Measurements from ENCODE around the gene DDX24. TPM values are rescaled to one million over a fixed set of nuclear protein-coding genes. Genes with fewer than 3 reads are reported as not detected.

The DDX24 gene
- total and polyA plus RNA-seq, 2 of the 8 experiments (the other 6 are each of a cell fraction or from before 2014, with no cell fraction given), result 89.0 to 201 TPM

DNA sequence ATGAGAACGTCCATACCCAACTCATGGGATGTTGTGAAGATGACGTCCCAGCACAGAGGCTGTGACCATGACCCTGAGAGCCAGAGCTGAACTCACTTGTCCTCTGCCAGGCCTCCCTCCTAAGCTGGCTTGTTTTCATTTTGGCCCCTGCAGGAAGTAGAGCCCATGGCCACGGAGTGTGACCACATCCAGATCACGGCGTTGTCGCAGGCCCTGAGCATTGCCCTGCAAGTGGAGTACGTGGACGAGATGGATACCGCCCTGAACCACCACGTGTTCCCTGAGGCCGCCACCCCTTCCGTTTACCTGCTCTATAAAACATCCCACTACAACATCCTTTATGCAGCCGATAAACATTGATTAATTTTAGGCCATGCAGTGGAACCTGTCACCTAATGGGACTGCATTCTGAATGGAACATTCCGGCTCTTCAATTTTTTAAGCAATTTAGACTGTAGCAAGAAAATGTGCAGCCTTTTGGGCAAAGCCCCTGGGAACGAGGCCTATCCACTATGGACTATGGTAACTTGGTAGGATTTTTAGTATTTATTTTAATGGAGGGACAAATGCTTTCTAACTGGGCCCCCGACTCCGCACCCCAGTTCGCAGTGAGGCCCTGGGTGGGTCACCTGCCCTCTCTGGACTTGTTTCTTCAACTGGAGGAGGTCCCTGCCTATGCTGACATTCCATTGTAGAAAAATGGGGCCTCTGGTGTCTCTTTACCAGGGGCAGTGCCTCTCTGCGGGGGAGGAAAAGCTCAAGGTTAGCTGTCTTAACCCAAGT, 35.2 kb downstream of the DDX24 start:
- CTCF ChIA-PET (ENCODE audit: partially characterized antibody), result interaction anchor here (0.8 to 9.0 kb wide), 4 partner anchors 9 to 106 kb away, joined by 3 to 105 read pairs (median 8); no protein-coding TSS in a partner anchor

More for the DNA sequence above, 35.2 kb downstream of the DDX24 start:
- Histone ChIP-seq H3K4ac (replicated peaks; ENCODE audit: insufficient read length, low read depth, low read length) (no peak overlapping the region), H3K14ac (ENCODE audit: insufficient read length) (no peak overlapping the region), H2BK120ac (replicated peaks; ENCODE audit: low read depth, low read length) (no peak overlapping the region), H3K36me3 (ENCODE audit: control insufficient read depth in 2 of 4, insufficient read depth in 4 of 4, low read length in 3 of 4) (peaks cover 18 to 61% (median 31%) of the 10 kb centered on the region in 4 experiments), H3K4me1 (replicated peaks in 1 of 4; ENCODE audit: control insufficient read depth in 3 of 4, insufficient read depth in 4 of 4, low read length in 3 of 4) (no peaks in the 10 kb centered on the region), H2BK5ac (ENCODE audit: low read depth, low read length) (no peak overlapping the region), H3K79me1 (ENCODE audit: low read depth, low read length) (no peaks in the 10 kb centered on the region), H2BK20ac (ENCODE audit: low read length) (no peak overlapping the region), H2BK12ac (ENCODE audit: low read depth, low read length) (no peak overlapping the region), H3K18ac (ENCODE audit: extremely low read depth, low read length) (no peak overlapping the region), H2AK5ac (ENCODE audit: low read depth, low read length) (no peak overlapping the region), H3K27ac (ENCODE audit: low read depth, low read length) (no peak overlapping the region), H3K4me3 (ENCODE audit: extremely low read depth in 1 of 4, insufficient read depth in 2 of 4, low read depth in 3 of 4, low read length in 4 of 4) (no peak overlapping the region), H4K91ac (replicated peaks; ENCODE audit: insufficient read length, low read length) (no peak overlapping the region), H3K9me3 (ENCODE audit: insufficient read depth in 2 of 2, low read depth in 1 of 2, low read length in 1 of 2) (no peaks in the 10 kb centered on the region), H4K20me1 (replicated peaks in 1 of 2; ENCODE audit: control insufficient read depth in 1 of 2, insufficient read depth in 2 of 2, low read length in 2 of 2) (peaks cover 0 to 5% of the 10 kb centered on the region in 2 experiments), H3K4me2 (ENCODE audit: insufficient read depth in 1 of 2, low read depth in 2 of 2, low read length in 2 of 2) (no peak overlapping the region), H4K8ac (ENCODE audit: extremely low read depth, insufficient read depth, low read length) (no peak overlapping the region; the same call in 1 of the 2 replicates), H2AFZ (ENCODE audit: low read length) (no peak overlapping the region), H4K5ac (ENCODE audit: insufficient read length, low read depth, low read length) (no peak overlapping the region), H2BK15ac (ENCODE audit: low read length) (no peak overlapping the region), H3K79me2 (ENCODE audit: control insufficient read depth in 1 of 2, insufficient read depth in 2 of 2, low read length in 2 of 2) (no peaks in the 10 kb centered on the region), H3K23me2 (ENCODE audit: low read depth, low read length) (no peaks in the 10 kb centered on the region), H3K9ac (replicated peaks in 1 of 4; ENCODE audit: extremely low read depth in 1 of 4, low read depth in 3 of 4, low read length in 3 of 4) (no peak overlapping the region), H3K23ac (ENCODE audit: insufficient read length) (no peak overlapping the region), H3K27me3 (replicated peaks in 1 of 4; ENCODE audit: control insufficient read depth in 3 of 4, extremely low read depth in 1 of 4, insufficient read depth in 3 of 4, low read length in 3 of 4) (no peaks in the 10 kb centered on the region), H3K56ac (replicated peaks; ENCODE audit: insufficient read length, low read depth, low read length) (no peak overlapping the region)
- DNase-seq (ENCODE audit: low read depth in 1 of 2, low spot score in 2 of 2), result no peak
- WGBS, 2 experiments (ENCODE audit: extremely low coverage in 1 of 2, insufficient coverage in 1 of 2, insufficient read length in 1 of 2, insufficient replicate concordance in 2 of 2, low coverage in 1 of 2, low lambda C conversion rate in 2 of 2, missing lambda C conversion rate in 1 of 2), result 88% methylated on average over 19 of the region's 19 CpGs; no CpG with 5 or more reads in 1 of the 2 experiments
- no peak for FAIRE-seq
- no peak for TF ChIP-seq CEBPB (IDR thresholded peaks at IDR 0.05; ENCODE audit: low read depth, low read length)
- no peak for TF ChIP-seq EP300 (IDR thresholded peaks at IDR 0.05; ENCODE audit: borderline replicate concordance in 1 of 2, low read depth in 2 of 2, low read length in 2 of 2)
- no peak for TF ChIP-seq RXRA (IDR thresholded peaks at IDR 0.05; ENCODE audit: insufficient read depth, low read depth, low read length)
- TF ChIP-seq HDAC2 (IDR thresholded peaks at IDR 0.05; ENCODE audit: borderline replicate concordance in 1 of 2, low read depth in 2 of 2, low read length in 2 of 2), result no peak
- TF ChIP-seq ZNF274 (IDR thresholded peaks at IDR 0.05; ENCODE audit: borderline replicate concordance, extremely low read depth, low read length), result no peak
- no peak for TF ChIP-seq POU5F1 (IDR thresholded peaks at IDR 0.05; ENCODE audit: low read depth, low read length)
- TF ChIP-seq, protein P1, sequence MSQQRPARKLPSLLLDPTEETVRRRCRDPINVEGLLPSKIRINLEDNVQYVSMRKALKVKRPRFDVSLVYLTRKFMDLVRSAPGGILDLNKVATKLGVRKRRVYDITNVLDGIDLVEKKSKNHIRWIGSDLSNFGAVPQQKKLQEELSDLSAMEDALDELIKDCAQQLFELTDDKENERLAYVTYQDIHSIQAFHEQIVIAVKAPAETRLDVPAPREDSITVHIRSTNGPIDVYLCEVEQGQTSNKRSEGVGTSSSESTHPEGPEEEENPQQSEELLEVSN (IDR thresholded peaks at IDR 0.05), result no peak
- POLR2A ChIA-PET (ENCODE audit: partially characterized antibody), result interaction anchor here (0.8 kb wide), 1 partner anchor 13 kb away, joined by 3 read pairs; no protein-coding TSS in a partner anchor
